Prostate gland (tissue), 2 donors: ENCODE data around the gene KRTAP5-8. TPM values are rescaled to one million over a fixed set of nuclear protein-coding genes. Genes with fewer than 3 reads are reported as not detected.

ENCODE experiments used
- DNase-seq: peaks from one replicate; pipeline ENCODE4 v3.0.0-alpha.2; 2019; ENCODE audit warnings: low spot score
- H3K27ac ChIP-seq, 2 donors: fragments of 200-600 bp; sonication (generic); 2 replicates each; pipeline ENCODE4 v1.5.1; 2017 to 2019
- H3K27me3 ChIP-seq: fragments of 200-600 bp; sonication (generic); replicated peaks from 2 replicates; pipeline ENCODE4 v1.5.1; 2019; ENCODE audit not compliant: insufficient read depth
- H3K36me3 ChIP-seq, 2 donors: fragments of 200-600 bp; sonication (generic); 1 replicate in 1 of 2; 2 replicates in 1 of 2; pipeline versions ENCODE4 v1.5.1 to v1.8.1; 2017 to 2019
- H3K4me1 ChIP-seq: fragments of 200-600 bp; sonication (generic); replicated peaks from 2 replicates; pipeline ENCODE4 v1.5.1; 2019
- H3K4me3 ChIP-seq, 2 donors: fragments of 200-600 bp; sonication (generic); 2 replicates each; pipeline ENCODE4 v1.5.1; 2017 to 2019
- H3K9me3 ChIP-seq: fragments of 200-600 bp; sonication (generic); 2 replicates; pipeline ENCODE4 v1.5.1; 2017
- CTCF ChIP-seq, 4 experiments: fragments of 200-600 bp in 2 of 4; fragments of 450-650 bp in 2 of 4; sonication (generic) in 2 of 4; IDR thresholded peaks; 1 replicate in 3 of 4; 2 replicates in 1 of 4; pipeline ENCODE4 v1.5.1; 2016 to 2019; ENCODE audit warnings: antibody characterized with exemption in 4 of 4, mild to moderate bottlenecking in 2 of 4, moderate library complexity in 2 of 4
- POLR2A ChIP-seq: fragments of 450-650 bp; IDR thresholded peaks from one replicate; pipeline ENCODE4 v1.6.1; 2016; ENCODE audit warnings: antibody characterized with exemption, mild to moderate bottlenecking
- POLR2AphosphoS5 ChIP-seq: sonication (generic); formaldehyde crosslinking; IDR thresholded peaks from one replicate; pipeline ENCODE4 v1.6.1; 2017; ENCODE audit warnings: antibody characterized with exemption
- WGBS: methylation state at CpG from one replicate; pipeline ENCODE4 v1.1.5; 2018; 5-methylcytosine and 5-hydroxymethylcytosine counted together
- intact Hi-C: fragments of 100-400 bp; cut with DNase I; formaldehyde crosslinking; loops from one replicate; pipeline ENCODE4 v1.14.2; 2022
- total RNA-seq, 2 donors: library from RNA; depleted of rRNA; stranded (reverse); fragments of >200 nt; gene quantifications; one replicate each; pipeline ENCODE4 v1.1.0, GENCODE V29; 2016

Gene KRTAP5-8
- total RNA-seq, 2 donors from 2014 or later: 2.8 TPM; not detected in 1

- Histone ChIP-seq H3K4me3 (no peak overlapping the region), H3K27me3 (no peaks in the 10 kb centered on the region), H3K27ac (no peak overlapping the region), H3K4me1 (no peaks in the 10 kb centered on the region), H3K36me3 (peaks cover 10 to 20% of the 10 kb centered on the region in 2 donors), H3K9me3 (no peaks in the 10 kb centered on the region)
- intact Hi-C loops: no loop called here
- DNase-seq: no peak
- 94% methylated on average over 13 of the region's 13 CpGs for WGBS
- TF ChIP-seq POLR2A (no peak), CTCF (IDR thresholded peaks at IDR 0.05) (no peak), POLR2AphosphoS5 (no peak)
These were observed 41.4 kb upstream of the KRTAP5-8 start for GRCh38 chr11:71496421-71496820.

- H3K27ac ChIP-seq: no peak overlapping the region
- no peaks in the 10 kb centered on the region for H3K9me3 ChIP-seq
- TF ChIP-seq POLR2A: no peak
- WGBS: 96% methylated on average over 19 of the region's 19 CpGs
- H3K4me3 ChIP-seq: no peak overlapping the region
- intact Hi-C loops: no loop called here
- H3K36me3 ChIP-seq: peaks cover 13 to 15% of the 10 kb centered on the region in 2 donors
- no peak for DNase-seq
- no peaks in the 10 kb centered on the region for H3K4me1 ChIP-seq
- no peaks in the 10 kb centered on the region for H3K27me3 ChIP-seq
These were observed 39.7 kb upstream of the KRTAP5-8 start for GRCh38 chr11:71498091-71498490.

- no peak for TF ChIP-seq CTCF (IDR thresholded peaks at IDR 0.05)
- no peak for TF ChIP-seq POLR2AphosphoS5
- TF ChIP-seq POLR2A: no peak
- Histone ChIP-seq H3K27ac (no peak overlapping the region), H3K27me3 (no peaks in the 10 kb centered on the region), H3K4me3 (no peak overlapping the region), H3K36me3 (peaks cover 13 to 15% of the 10 kb centered on the region in 2 donors), H3K4me1 (no peaks in the 10 kb centered on the region), H3K9me3 (no peaks in the 10 kb centered on the region)
- DNase-seq: no peak
- intact Hi-C loops: no loop called here
- WGBS: 87% methylated on average over 13 of the region's 13 CpGs
These were observed 38.7 kb upstream of the KRTAP5-8 start for GRCh38 chr11:71499125-71499524.

GRCh38 chr11:71499546-71499945 lies 38.3 kb upstream of the KRTAP5-8 start:
- no peak overlapping the region for H3K27ac ChIP-seq
- DNase-seq: no peak
- H3K9me3 ChIP-seq: no peaks in the 10 kb centered on the region
- no peak overlapping the region for H3K4me3 ChIP-seq
- 89% methylated on average over 6 of the region's 6 CpGs for WGBS
- no peaks in the 10 kb centered on the region for H3K4me1 ChIP-seq
- peaks cover 13 to 15% of the 10 kb centered on the region in 2 donors for H3K36me3 ChIP-seq
- no peak for TF ChIP-seq POLR2AphosphoS5
- TF ChIP-seq POLR2A: no peak
- TF ChIP-seq CTCF (IDR thresholded peaks at IDR 0.05): no peak
- no peaks in the 10 kb centered on the region for H3K27me3 ChIP-seq
- intact Hi-C loops: no loop called here

- Histone ChIP-seq H3K36me3 (peaks cover 13 to 15% of the 10 kb centered on the region in 2 donors), H3K4me1 (no peaks in the 10 kb centered on the region), H3K4me3 (no peak overlapping the region), H3K27me3 (no peaks in the 10 kb centered on the region), H3K27ac (no peak overlapping the region), H3K9me3 (no peaks in the 10 kb centered on the region)
- no peak for DNase-seq
- WGBS: 67% methylated on average over 6 of the region's 6 CpGs
- TF ChIP-seq CTCF (IDR thresholded peaks at IDR 0.05) (no peak), POLR2A (no peak), POLR2AphosphoS5 (no peak)
- intact Hi-C loops: no loop called here
These were observed 37.2 kb upstream of the KRTAP5-8 start for GRCh38 chr11:71500601-71501021.
